NCI-H2227 (cell line): Measurements from ENCODE around the gene CCL2.

ENCODE experiments used
- DNase-seq: peaks from one replicate; lab custom pipeline; 2025; ENCODE audit not compliant: unreplicated experiment; lab: John Stamatoyannopoulos, UW

The CCL2 gene

DNA sequence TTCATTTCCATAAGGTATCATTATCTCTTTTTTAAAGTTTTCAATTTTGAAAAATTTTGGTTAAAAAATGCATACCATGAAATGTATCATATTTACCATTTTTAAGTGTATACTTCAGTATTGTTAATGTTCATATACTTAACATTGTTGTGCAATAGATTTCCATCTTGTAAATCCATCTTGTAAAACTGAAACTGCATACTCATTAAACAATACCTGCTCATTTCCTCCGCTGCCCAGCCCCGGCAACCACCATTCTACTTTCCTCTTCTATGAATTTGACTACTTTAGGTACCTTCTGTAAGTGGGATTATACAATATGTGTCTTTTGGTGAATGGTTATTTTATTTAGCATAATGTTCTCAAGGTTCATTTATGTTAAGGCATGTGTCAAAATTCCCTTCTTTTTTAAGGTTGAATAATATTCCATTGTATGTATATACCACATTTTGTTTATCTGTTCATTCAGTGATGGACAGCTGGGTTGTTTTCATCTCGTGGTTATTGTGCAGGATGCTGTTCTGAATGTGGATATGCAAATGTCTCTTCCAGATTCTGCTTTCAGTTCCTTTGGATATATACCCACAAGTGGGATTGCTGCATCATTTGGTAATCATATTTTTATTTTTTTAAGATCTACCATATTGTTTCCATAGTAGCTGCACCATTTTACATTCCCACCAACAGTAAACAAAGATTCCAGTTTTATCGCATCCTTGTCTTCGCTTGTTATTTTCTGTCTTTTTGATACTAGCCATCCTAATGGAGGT is 6.7 kb downstream of the CCL2 start:
- DNase-seq: no peak

DNA sequence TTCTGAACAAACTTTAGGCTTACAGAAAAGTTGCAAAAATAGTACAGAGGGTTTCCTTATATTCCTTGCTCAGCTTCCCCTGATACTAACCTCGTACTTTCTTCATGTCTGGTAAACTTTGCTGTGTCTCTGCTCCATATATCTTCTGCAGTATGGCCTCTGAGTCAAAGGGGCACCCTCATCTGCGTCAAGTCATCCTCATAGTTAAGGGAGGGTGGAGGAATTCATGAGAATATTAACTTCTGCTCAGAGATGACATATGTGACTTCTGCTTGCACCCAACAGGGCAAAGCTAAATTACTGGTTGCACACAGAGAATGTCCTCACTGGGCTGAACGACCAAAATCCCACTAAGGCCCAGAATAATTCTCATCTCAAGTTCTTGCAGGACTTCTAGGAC is 10.6 kb downstream of the CCL2 start:
- no peak for DNase-seq

DNA sequence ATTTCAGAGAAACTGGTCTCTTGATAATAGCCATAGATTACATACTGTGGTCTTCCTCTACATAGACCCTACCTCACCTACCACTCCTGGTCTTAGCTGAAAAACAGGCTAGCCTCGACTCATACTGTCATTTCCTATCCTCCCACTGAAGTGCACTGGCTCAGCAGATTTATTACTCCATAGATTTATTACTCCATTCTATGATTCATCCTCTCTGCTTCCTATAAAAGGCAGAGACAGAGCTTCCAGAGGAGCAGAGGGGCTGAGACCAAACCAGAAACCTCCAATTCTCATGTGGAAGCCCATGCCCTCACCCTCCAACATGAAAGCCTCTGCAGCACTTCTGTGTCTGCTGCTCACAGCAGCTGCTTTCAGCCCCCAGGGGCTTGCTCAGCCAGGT is 14.9 kb downstream of the CCL2 start, which contains the start of gene CCL7:
Gene CCL7 (plus strand): TSS at position 253 of the 400 bp plus-strand sequence. CDS start 70 bp downstream, at position 323.
- DNase-seq: no peak

DNA sequence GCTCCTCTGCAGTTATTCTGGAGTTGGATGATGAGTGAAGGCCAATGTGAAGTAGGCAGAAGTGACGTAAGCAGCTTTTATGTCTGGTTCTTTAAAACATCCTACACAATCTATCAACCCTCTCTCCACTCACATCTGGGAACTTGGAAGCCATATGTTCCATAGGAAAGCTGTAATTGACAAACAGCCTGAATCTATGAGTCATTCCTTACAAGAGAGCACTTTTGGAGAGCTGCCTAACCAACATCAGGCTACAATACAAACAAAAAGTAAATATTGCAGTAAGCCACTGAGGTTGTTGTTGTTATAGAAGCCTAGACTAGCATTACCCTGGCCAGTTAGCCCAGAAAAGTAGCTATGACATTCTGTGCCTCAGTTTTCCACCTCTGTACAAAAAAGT is 20.8 kb downstream of the CCL2 start:
- no peak for DNase-seq

DNA sequence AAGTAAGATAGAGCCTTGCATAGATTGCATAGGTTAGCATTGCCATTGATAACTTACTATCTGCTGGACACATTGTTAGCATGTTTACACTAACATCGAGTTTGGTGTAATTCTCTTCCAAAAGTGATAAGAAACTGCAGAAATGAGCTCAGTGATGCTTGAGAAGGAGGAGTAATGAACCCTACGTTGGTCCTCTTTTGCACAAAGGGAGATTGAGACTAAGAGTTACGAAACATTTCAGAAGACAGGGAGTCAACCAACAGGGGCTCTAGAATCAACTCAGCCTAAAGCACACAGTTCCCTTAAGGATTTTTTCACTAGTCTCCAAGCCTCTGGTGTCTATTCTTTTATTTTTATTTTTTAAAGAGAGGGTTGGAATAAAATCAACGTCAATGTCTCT is 21.7 kb downstream of the CCL2 start:
- DNase-seq: no peak

DNA sequence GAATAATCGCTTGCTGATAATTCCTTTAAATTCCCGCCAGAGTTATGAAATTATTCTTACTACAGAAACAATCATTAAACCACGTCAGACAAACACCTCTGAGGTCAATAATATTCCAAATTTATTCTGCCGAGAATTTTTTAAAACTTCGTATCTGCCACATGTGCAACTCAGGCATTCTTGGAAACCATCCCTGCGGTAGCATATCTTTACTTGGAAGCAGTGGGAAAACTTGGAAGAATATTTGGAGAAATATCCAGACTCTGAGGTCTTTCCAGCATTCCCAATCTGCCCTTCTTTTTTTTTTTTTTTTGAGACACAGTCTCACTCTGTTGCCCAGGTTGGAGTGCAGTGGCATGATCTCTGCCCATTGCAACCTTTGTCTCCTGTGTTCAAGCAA is 28.5 kb downstream of the CCL2 start:
- DNase-seq: no peak

DNA sequence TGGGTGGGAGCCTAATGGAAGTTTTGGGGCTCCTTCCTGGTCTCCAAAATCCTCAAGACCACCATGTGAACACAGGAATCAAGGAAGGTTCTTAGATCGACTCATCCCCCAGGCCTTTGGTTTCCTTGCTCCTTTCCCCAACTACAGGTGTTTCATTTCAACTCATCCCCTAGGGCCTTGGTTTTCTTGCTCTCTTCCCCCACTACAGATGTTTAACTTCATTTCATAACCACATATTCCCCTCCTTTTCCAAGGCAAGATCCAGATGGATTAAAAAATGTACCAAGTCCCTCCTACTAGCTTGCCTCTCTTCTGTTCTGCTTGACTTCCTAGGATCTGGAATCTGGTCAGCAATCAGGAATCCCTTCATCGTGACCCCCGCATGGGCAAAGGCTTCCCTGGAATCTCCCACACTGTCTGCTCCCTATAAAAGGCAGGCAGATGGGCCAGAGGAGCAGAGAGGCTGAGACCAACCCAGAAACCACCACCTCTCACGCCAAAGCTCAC is 30.3 kb downstream of the CCL2 start, which contains the start of gene CCL11:
Gene CCL11 (plus strand): TSS at position 457 of the 507 bp plus-strand sequence. CDS start 67 bp downstream, outside the sequence.
- DNase-seq: no peak

DNA sequence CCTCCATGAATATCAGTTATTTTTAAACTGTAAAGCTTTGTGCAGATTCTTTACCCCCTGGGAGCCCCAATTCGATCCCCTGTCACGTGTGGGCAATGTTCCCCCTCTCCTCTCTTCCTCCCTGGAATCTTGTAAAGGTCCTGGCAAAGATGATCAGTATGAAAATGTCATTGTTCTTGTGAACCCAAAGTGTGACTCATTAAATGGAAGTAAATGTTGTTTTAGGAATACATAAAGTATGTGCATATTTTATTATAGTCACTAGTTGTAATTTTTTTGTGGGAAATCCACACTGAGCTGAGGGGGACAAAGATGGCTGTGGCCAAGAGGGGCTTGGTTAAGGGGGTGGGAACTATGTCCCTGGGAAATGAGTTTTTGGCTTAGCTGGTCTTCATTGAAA is 32.8 kb downstream of the CCL2 start:
- DNase-seq: no peak

DNA sequence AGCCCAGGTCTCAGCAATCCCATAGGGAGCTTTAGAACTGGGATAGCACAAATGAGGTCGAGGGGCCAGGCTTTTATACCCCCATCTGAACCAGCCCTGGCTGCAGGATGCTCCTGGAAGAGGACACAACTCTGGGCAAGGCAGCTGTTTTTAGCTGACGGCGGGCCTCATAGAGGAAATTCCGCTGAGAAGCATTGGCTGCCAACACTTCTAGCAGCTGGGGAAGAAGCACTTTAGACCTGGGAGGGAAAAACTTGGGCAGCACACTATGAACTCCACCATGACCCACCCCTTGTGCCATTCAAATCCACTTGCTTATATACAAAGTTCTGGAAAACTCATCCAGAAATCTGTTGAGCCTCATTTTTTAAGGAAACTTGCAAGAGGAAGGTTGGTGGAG is 35.5 kb downstream of the CCL2 start:
- DNase-seq: no peak

DNA sequence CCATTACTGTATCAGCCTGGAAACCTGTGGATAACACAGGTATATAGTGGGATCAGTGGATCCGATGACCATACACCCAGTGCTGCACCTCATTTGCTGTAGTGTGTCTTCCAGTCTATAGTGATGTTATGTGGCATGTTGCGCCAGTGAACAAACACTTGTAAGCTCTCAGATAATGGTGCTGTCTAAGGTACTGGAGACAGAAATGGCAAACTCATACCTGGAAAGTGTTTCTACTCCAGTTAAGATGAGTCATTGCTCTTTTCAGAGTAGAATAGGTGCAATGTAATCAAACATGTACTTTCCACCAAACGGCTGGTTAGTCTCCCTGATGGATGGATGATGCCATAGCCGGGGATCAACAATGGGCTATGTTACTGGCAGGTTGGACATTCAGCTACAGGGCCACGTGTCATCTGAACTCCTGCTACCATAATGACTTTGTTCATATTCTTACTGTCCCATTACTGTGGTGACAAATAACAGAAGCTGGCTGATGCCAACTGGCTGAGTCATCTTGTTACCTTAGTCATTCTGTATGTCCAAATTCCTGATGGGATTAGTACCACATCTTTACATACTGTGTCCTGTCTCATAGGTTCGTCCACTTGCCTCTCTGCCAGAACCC is 36.8 kb downstream of the CCL2 start:
- no peak for DNase-seq

DNA sequence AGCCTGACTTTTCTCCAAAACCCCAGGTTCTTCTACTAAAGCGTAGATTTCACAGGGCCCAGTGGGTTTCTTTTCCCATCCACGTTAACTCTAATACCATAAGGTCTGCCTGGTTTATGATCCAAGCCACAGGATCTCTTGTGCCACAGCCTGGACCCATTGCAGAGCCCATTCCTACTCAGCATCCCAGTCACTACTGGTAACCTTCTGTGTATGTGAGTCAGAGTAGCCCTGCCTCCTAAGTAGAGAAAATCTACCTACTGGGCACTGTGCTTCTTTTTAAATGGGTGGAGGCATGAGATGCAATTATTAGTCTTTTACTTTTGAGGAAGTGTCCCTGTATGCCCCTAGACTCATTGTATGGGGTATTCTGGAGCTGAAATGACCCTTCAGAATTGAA is 43.9 kb downstream of the CCL2 start:
- no peak for DNase-seq

DNA sequence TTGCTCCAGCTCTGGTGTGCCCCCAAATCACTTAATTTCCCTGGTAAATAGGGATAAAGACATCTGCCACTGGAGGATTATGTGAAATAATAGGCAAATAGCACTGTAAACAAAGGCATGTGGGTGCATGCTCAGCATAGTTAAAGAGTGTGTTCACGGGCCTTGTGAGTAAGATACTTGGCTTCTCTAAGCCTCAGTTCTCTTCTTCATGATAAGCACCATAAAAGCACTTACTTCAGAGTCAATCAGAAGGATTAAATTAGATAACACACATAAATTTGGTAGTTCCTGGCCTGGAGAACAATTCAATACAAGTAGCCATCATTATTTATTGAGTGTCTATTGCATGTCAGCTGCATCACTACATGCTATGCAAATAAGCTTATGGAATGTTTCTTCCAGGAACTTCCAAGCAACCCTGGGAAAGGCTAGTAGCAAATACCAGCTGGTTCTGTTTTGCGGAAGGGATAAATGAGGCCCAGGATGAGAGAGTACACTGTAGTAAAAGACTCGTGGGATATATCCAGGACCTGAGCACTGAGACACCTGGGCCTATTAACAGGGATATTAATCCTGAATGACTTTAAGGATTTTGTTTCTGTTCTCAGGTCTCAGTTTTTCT is 45.0 kb downstream of the CCL2 start:
- DNase-seq: no peak

DNA sequence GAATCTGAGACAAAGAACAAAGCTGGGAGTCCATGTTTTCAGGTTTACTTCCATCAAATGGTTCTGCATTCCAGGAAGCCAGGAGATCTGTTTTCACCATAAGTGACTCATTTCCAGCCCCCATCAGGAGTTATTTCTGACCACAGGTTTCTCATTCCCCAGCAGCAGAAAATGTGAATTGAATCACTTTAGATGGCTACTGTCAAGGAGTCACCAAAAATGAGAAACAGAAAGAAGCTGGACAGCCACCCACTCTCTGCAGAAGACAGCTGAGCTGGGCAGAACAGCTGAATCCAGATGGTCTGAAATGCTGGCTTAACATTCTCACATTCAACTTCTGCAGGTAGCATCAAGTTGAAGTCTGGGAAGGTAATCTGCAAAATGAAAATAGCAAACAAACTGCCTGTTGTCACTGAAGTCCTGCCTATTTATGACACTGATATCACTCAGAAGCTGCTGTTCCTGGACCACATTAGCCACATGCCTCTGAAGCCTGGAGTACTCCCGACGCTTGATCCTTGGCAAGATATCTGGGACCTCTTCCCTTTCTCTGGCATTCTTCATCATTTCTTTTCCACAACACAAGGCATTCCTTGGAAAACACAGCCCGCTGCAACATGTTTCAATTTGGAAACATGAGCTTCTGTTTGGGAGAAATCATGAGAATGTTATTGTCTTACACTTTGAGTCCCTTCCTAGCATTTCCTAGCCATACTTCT is 45.7 kb downstream of the CCL2 start:
- no peak for DNase-seq

DNA sequence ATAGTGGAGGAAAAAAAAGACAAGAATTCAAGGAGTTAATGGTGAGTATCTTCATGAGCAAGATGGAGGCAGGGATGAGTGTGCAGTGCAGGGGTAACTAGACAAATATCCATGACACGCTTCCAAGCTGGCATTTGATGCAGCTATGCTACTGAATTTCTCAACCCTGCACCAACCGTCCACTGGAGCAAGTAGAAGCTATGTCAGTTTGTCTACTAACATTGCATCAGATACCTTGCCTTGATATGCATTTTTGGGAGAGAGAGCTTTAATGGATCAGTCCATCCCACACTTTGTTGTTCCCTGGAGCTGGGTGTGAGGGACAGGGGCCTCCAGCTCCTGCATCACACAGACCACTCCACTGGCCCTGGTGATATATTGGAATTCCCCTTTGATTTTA is 46.9 kb downstream of the CCL2 start:
- DNase-seq: no peak

DNA sequence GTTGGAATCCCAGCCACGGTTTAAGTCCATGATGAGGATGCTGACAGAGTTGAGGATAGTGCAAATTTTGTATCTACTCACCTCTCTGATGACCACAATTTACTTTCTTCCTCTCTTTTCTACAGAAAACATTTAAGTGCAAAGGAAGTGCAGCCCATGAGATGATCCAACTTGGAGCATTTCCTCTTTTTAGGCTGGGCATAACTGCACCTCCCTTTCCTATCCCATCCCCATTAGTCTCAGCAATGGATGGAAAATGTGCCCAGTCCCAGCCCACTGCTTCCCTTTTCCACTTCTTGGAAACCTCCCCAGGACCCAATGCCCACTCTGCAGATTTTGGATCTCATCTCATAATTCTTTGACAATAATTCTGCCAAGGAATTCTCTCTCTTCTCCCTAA is 47.6 kb downstream of the CCL2 start:
- DNase-seq: no peak

DNA sequence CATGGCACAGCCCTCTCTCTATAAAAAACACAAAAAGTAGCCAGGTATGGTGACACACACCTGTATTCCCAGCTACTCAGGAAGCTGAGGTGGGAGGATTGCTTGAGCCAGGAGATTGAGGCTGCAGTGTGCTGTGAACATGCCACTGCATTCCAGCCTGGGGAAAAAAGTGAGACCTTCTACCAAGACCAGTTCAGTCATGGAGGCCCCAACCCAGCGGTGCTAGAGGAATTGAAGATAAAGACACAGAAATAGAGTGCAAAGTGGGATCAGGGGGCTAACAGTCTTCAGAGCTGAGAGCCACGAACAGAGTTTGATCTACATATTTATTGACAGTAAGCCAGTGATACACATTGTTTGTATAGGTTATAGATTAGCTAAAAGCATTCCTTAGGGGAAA is 48.5 kb downstream of the CCL2 start:
- DNase-seq: no peak

DNA sequence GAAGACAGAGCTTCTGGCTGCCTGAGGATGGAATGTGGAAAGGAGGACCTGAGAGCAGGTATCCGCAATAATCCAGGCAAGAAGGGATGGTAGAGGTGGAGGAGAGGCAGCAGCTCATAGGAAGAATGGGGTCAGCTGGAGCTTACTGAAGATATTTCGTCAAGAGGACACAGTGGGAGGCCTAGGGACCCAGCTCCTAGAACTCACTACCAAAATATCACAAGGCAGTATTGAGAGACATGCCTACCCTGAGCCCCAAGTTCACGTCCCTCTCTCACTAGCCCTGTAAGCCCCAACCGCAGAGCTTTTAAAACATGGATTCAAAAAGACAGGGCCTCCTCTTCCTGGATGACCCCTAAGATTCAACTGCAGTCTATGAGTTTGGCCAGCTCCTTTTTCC is 50.0 kb downstream of the CCL2 start:
- no peak for DNase-seq

DNA sequence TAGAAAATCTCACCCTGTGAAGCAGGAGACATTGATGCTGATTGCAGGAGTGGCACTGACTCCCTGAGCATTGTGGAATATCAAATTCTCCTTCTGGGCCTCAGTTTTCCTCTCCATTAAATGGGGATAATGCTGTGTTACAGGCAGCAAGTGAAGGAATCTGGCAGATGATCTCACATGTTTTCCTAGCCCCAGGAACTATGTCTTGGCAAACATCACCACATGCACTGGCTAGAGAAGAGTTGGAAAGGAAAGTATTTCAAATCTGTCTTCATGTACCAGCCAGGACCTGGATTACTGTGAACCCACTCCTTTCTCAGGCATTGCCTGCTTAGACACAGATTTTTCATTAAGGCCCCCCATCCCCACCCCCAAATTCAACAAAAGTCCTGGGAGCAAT is 50.5 kb downstream of the CCL2 start:
- no peak for DNase-seq

DNA sequence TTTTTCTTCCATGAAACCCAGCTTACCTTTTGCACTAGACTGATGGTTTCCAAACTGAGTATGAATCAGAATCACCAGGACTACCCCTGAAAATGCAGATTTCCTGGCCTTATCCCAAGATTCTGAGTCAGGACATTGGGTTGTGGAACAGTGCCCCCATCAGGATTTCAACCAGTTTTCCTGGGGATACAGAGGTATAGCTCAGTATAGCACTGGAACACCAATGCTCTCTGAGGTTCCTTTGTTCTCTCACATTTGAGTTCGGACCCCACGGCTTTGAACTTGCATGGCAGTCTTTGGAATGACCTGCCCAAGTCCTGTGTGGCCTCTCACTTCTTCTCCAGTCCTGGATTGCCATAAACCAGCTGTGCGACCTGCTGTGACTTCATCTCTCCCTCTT is 51.4 kb downstream of the CCL2 start:
- no peak for DNase-seq
